ENCODE data around the gene NEGR1.

Gene NEGR1

GRCh38 chr1:71796006-71796405 lies 486.3 kb downstream of the NEGR1 start:
- Histone ChIP-seq H3K27me3 (ENCODE audit: low read depth, low read length) (no peaks in the 10 kb centered on the region), H3K36me3 (replicated peaks; ENCODE audit: low read depth, low read length) (no peaks in the 10 kb centered on the region), H3K4me3 (ENCODE audit: low read length) (no peak overlapping the region), H3K4me2 (ENCODE audit: low read length) (no peak overlapping the region), H2AFZ (ENCODE audit: low read depth, low read length) (no peak overlapping the region), H3K9me3 (ENCODE audit: insufficient read depth, low read length) (no peaks in the 10 kb centered on the region), H3K9ac (ENCODE audit: low read length) (no peak overlapping the region), H4K20me1 (ENCODE audit: insufficient read depth, low read length) (no peaks in the 10 kb centered on the region), H3K27ac (ENCODE audit: low read length) (no peak overlapping the region), H3K4me1 (ENCODE audit: low read length) (peaks cover 8% of the 10 kb centered on the region), H3K79me2 (ENCODE audit: low read length) (no peaks in the 10 kb centered on the region)
- TF ChIP-seq EZH2phosphoT487 (IDR thresholded peaks at IDR 0.05; ENCODE audit: low read depth) (no peak), CTCF (IDR thresholded peaks at IDR 0.05; ENCODE audit: low read depth, low read length) (no peak)

- Histone ChIP-seq H4K20me1 (ENCODE audit: insufficient read depth, low read length) (no peaks in the 10 kb centered on the region), H3K4me1 (ENCODE audit: low read length) (peaks cover 8% of the 10 kb centered on the region), H3K4me2 (ENCODE audit: low read length) (no peak overlapping the region), H3K27me3 (ENCODE audit: low read depth, low read length) (no peaks in the 10 kb centered on the region), H3K4me3 (ENCODE audit: low read length) (no peak overlapping the region), H3K79me2 (ENCODE audit: low read length) (no peaks in the 10 kb centered on the region), H3K9ac (ENCODE audit: low read length) (no peak overlapping the region), H3K36me3 (replicated peaks; ENCODE audit: low read depth, low read length) (no peaks in the 10 kb centered on the region), H2AFZ (ENCODE audit: low read depth, low read length) (no peak overlapping the region), H3K9me3 (ENCODE audit: insufficient read depth, low read length) (no peaks in the 10 kb centered on the region), H3K27ac (ENCODE audit: low read length) (no peak overlapping the region)
- TF ChIP-seq EZH2phosphoT487 (IDR thresholded peaks at IDR 0.05; ENCODE audit: low read depth) (no peak), CTCF (IDR thresholded peaks at IDR 0.05; ENCODE audit: low read depth, low read length) (no peak)
Measured at GRCh38 chr1:71792264-71792663, 490.1 kb downstream of the NEGR1 start.

GRCh38 chr1:71788113-71788512 lies 494.2 kb downstream of the NEGR1 start:
- H3K36me3 ChIP-seq (replicated peaks; ENCODE audit: low read depth, low read length), result no peaks in the 10 kb centered on the region
- no peak overlapping the region for H3K4me2 ChIP-seq (ENCODE audit: low read length)
- no peaks in the 10 kb centered on the region for H4K20me1 ChIP-seq (ENCODE audit: insufficient read depth, low read length)
- H3K4me1 ChIP-seq (ENCODE audit: low read length), result peaks cover 8% of the 10 kb centered on the region
- no peaks in the 10 kb centered on the region for H3K27me3 ChIP-seq (ENCODE audit: low read depth, low read length)
- TF ChIP-seq CTCF (IDR thresholded peaks at IDR 0.05; ENCODE audit: low read depth, low read length), result no peak
- no peak for TF ChIP-seq EZH2phosphoT487 (IDR thresholded peaks at IDR 0.05; ENCODE audit: low read depth)
- no peak overlapping the region for H3K9ac ChIP-seq (ENCODE audit: low read length)
- no peak overlapping the region for H3K27ac ChIP-seq (ENCODE audit: low read length)
- no peak overlapping the region for H3K4me3 ChIP-seq (ENCODE audit: low read length)
- H3K79me2 ChIP-seq (ENCODE audit: low read length), result no peaks in the 10 kb centered on the region
- H2AFZ ChIP-seq (ENCODE audit: low read depth, low read length), result no peak overlapping the region
- no peaks in the 10 kb centered on the region for H3K9me3 ChIP-seq (ENCODE audit: insufficient read depth, low read length)

- Histone ChIP-seq H3K36me3 (replicated peaks; ENCODE audit: low read depth, low read length) (no peaks in the 10 kb centered on the region), H3K27ac (ENCODE audit: low read length) (no peak overlapping the region), H3K4me1 (ENCODE audit: low read length) (peaks cover 8% of the 10 kb centered on the region), H3K4me2 (ENCODE audit: low read length) (no peak overlapping the region), H3K4me3 (ENCODE audit: low read length) (no peak overlapping the region), H3K79me2 (ENCODE audit: low read length) (no peaks in the 10 kb centered on the region), H3K9ac (ENCODE audit: low read length) (no peak overlapping the region), H3K9me3 (ENCODE audit: insufficient read depth, low read length) (no peaks in the 10 kb centered on the region), H4K20me1 (ENCODE audit: insufficient read depth, low read length) (no peaks in the 10 kb centered on the region), H3K27me3 (ENCODE audit: low read depth, low read length) (no peaks in the 10 kb centered on the region), H2AFZ (ENCODE audit: low read depth, low read length) (no peak overlapping the region)
- no peak for TF ChIP-seq CTCF (IDR thresholded peaks at IDR 0.05; ENCODE audit: low read depth, low read length)
- TF ChIP-seq EZH2phosphoT487 (IDR thresholded peaks at IDR 0.05; ENCODE audit: low read depth), result no peak
Measured at GRCh38 chr1:71787699-71788098, 494.6 kb downstream of the NEGR1 start.
